ENCODE data around the gene GAK.

Gene GAK

GRCh38 chr4:858831-859451 is 73.2 kb downstream of the GAK start:
- DNase-seq (ENCODE audit: low read depth): no peak
- H3K4me3 ChIP-seq (ENCODE audit: low read depth, low read length): no peak overlapping the region
- TF ChIP-seq CTCF (IDR thresholded peaks at IDR 0.05; ENCODE audit: control insufficient read depth, extremely low read depth, insufficient read depth): no peak

DNA sequence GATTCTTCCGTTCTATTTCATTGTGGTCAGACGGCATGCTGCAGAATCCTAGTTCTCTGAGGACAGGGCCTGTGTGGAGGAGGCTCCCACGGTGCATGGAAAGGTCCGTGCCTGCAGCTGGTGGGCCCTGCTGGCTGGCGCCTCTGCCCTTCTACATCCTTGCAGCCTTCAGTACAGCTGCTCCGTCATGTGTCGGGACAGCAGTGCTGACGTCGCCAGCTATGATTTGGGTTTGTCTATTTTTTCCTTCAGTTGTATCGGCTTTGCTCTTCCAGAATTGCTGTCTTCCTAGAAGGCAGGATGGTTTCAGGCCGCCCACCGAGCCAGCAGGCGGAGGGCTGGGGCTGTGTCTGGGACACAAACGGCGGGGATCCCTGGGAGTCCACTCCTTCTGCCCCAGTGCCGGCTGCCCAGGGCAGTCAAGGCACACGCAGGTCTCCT is 74.1 kb downstream of the GAK start:
- no peak for TF ChIP-seq CTCF (IDR thresholded peaks at IDR 0.05; ENCODE audit: control insufficient read depth, extremely low read depth, insufficient read depth)
- H3K4me3 ChIP-seq (ENCODE audit: low read depth, low read length): no peak overlapping the region
- DNase-seq (ENCODE audit: low read depth): no peak

- no peak overlapping the region for H3K4me3 ChIP-seq (ENCODE audit: low read depth, low read length)
- TF ChIP-seq CTCF (IDR thresholded peaks at IDR 0.05; ENCODE audit: control insufficient read depth, extremely low read depth, insufficient read depth): no peak
- no peak for DNase-seq (ENCODE audit: low read depth)
Measured at GRCh38 chr4:857461-857860, 74.7 kb downstream of the GAK start.

DNA sequence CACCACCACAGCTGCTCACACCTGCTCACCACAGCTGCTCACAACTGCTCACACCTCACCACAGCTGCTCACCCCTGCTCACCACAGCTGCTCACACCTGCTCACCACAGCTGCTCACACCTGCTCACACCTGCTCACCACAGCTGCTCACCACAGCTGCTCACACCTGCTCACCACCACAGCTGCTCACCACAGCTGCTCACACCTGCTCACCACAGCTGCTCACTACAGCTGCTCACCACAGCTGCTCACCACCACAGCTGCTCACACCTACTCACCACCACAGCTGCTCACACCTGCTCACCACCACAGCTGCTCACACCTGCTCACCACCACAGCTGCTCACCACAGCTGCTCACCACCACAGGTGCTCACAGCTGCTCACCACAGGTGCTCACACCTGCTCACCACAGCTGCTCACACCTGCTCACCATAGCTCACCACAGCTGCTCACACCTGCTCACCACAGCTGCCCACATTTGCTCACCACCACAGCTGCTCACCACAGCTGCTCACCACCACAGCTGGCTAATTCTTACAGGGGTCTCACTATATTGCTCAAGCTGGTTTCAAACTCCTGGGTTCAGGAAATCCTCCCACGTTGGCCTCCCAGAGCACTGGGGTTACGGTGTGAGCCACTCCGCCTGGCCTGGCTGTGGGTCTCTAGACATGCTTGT is 75.8 kb downstream of the GAK start:
- no peak for TF ChIP-seq CTCF (IDR thresholded peaks at IDR 0.05; ENCODE audit: control insufficient read depth, extremely low read depth, insufficient read depth)
- no peak overlapping the region for H3K4me3 ChIP-seq (ENCODE audit: low read depth, low read length)
- no peak for DNase-seq (ENCODE audit: low read depth)

DNA sequence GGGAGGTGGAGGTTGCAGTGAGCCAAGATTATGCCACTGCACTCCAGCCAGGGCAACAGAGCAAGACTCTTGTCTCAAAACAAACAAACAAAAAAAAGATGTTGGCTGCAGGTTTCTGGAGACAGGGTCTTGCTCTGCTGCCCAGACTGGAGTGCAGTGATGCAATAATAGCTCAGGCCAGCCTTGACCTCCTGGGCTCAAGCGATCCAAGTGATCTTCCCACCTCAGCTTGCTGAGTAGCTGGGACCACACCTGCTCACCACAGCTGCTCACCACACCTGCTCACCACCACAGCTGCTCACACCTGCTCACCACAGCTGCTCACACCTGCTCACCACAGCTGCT is 76.3 kb downstream of the GAK start:
- no peak for TF ChIP-seq CTCF (IDR thresholded peaks at IDR 0.05; ENCODE audit: control insufficient read depth, extremely low read depth, insufficient read depth)
- DNase-seq (ENCODE audit: low read depth): no peak
- no peak overlapping the region for H3K4me3 ChIP-seq (ENCODE audit: low read depth, low read length)

GRCh38 chr4:854356-854755 is 77.8 kb downstream of the GAK start:
- DNase-seq (ENCODE audit: low read depth): no peak
- TF ChIP-seq CTCF (IDR thresholded peaks at IDR 0.05; ENCODE audit: control insufficient read depth, extremely low read depth, insufficient read depth): no peak
- H3K4me3 ChIP-seq (ENCODE audit: low read depth, low read length): no peak overlapping the region

DNA sequence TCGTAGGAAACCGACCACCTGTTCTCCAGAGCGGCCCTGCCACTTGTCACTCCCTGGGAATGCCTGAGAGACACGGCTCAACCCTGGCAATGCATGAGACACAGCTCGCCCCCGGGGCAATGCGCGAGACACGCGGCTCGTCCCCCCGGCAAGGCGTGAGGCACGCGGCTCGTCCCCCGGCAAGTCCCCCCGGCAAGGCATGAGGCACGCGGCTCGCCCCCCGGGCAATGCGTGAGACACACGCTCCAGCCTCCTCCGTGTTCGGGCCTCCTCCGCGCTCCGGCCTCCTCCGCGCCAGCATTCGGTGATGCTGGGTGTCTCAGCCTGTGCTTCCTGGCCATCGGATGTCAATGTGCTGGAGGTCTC is 78.7 kb downstream of the GAK start:
- TF ChIP-seq CTCF (IDR thresholded peaks at IDR 0.05; ENCODE audit: control insufficient read depth, extremely low read depth, insufficient read depth): no peak
- no peak for DNase-seq (ENCODE audit: low read depth)
- no peak overlapping the region for H3K4me3 ChIP-seq (ENCODE audit: low read depth, low read length)

Data from LNCaP clone FGC (cell line).